ENCODE measurements around the gene UNC5A. TPM values are rescaled to one million over a fixed set of nuclear protein-coding genes. Genes with fewer than 3 reads are reported as not detected.

Gene UNC5A
- total RNA-seq, 4 donors from 2014 or later = 0.48 TPM; not detected in 3

- no peaks in the 10 kb centered on the region for H3K27me3 ChIP-seq
- intact Hi-C loops (cut with DNase I; ENCODE audit: low total_unique reads) = no loop called here
- no peaks in the 10 kb centered on the region for H3K4me1 ChIP-seq
- DNase-seq = no peak
- TF ChIP-seq, protein P1, sequence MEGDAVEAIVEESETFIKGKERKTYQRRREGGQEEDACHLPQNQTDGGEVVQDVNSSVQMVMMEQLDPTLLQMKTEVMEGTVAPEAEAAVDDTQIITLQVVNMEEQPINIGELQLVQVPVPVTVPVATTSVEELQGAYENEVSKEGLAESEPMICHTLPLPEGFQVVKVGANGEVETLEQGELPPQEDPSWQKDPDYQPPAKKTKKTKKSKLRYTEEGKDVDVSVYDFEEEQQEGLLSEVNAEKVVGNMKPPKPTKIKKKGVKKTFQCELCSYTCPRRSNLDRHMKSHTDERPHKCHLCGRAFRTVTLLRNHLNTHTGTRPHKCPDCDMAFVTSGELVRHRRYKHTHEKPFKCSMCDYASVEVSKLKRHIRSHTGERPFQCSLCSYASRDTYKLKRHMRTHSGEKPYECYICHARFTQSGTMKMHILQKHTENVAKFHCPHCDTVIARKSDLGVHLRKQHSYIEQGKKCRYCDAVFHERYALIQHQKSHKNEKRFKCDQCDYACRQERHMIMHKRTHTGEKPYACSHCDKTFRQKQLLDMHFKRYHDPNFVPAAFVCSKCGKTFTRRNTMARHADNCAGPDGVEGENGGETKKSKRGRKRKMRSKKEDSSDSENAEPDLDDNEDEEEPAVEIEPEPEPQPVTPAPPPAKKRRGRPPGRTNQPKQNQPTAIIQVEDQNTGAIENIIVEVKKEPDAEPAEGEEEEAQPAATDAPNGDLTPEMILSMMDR (IDR thresholded peaks at IDR 0.05) = no peak
- no peak for TF ChIP-seq POLR2A (IDR thresholded peaks at IDR 0.05)
- H3K27ac ChIP-seq = no peak overlapping the region
- H3K9me3 ChIP-seq = no peaks in the 10 kb centered on the region
- no peaks in the 10 kb centered on the region for H3K36me3 ChIP-seq
- H3K4me3 ChIP-seq = no peak overlapping the region
Observed at GRCh38 chr5:176901260-176902101, 91.1 kb downstream of the UNC5A start.

- Histone ChIP-seq H3K27ac (no peak overlapping the region), H3K4me1 (no peaks in the 10 kb centered on the region), H3K27me3 (no peaks in the 10 kb centered on the region), H3K36me3 (no peaks in the 10 kb centered on the region), H3K9me3 (no peaks in the 10 kb centered on the region), H3K4me3 (no peak overlapping the region)
- intact Hi-C loops (cut with DNase I; ENCODE audit: low total_unique reads) = no loop called here
- no peak for DNase-seq
- TF ChIP-seq, protein P1 (IDR thresholded peaks at IDR 0.05) = no peak
- TF ChIP-seq POLR2A (IDR thresholded peaks at IDR 0.05) = no peak
Observed at GRCh38 chr5:176902102-176902814, 91.9 kb downstream of the UNC5A start.

- no peak overlapping the region for H3K4me3 ChIP-seq
- TF ChIP-seq, protein P1 (IDR thresholded peaks at IDR 0.05) = no peak
- no peak for TF ChIP-seq POLR2A (IDR thresholded peaks at IDR 0.05)
- H3K27me3 ChIP-seq = no peaks in the 10 kb centered on the region
- H3K4me1 ChIP-seq = no peaks in the 10 kb centered on the region
- no peak overlapping the region for H3K27ac ChIP-seq
- no peak for DNase-seq
- intact Hi-C loops (cut with DNase I; ENCODE audit: low total_unique reads) = no loop called here
- no peaks in the 10 kb centered on the region for H3K36me3 ChIP-seq
- H3K9me3 ChIP-seq = no peaks in the 10 kb centered on the region
Observed at GRCh38 chr5:176902911-176903664, 92.7 kb downstream of the UNC5A start.

GRCh38 chr5:176904276-176904675 lies 93.9 kb downstream of the UNC5A start:
- H3K27ac ChIP-seq = no peak overlapping the region
- no peak for DNase-seq
- intact Hi-C loops (cut with DNase I; ENCODE audit: low total_unique reads) = no loop called here
- no peak for TF ChIP-seq POLR2A (IDR thresholded peaks at IDR 0.05)
- TF ChIP-seq, protein P1 (IDR thresholded peaks at IDR 0.05) = no peak
- H3K27me3 ChIP-seq = no peaks in the 10 kb centered on the region
- H3K4me3 ChIP-seq = no peak overlapping the region
- H3K9me3 ChIP-seq = no peaks in the 10 kb centered on the region
- no peaks in the 10 kb centered on the region for H3K36me3 ChIP-seq
- H3K4me1 ChIP-seq = no peaks in the 10 kb centered on the region

Measured in uterus (tissue), 4 donors.